Measurements from ENCODE around the gene NUPR1. TPM values are rescaled to one million over a fixed set of nuclear protein-coding genes. Genes with fewer than 3 reads are reported as not detected.
"Not testable (repeated sequence)": the region's sequence is repeated elsewhere in the genome, so short reads cannot be mapped to it uniquely, and the experiment has no call there.

Gene NUPR1
- total RNA-seq, 1 experiment from 2014 or later = 16.6 TPM

DNA sequence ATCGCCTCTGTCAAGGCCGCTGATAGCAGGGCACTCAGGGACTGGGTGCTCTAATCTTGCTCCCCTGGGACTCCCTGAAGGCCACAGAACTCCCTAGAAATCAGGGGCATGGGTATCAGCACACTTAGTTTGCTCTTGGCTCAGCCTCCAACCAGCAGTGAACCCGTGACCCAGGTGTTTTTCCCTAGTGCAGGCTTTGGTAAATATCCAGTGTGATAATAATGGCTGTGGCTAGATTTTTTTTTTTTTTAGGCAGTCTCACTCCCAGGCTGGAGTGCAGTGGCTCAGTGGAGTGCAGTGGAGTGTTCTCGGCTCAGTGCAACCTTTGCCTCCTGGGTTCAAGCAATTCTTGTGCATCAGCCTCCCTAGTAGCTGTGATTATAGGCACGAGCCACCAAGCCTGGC, 10.3 kb downstream of the NUPR1 start:
- Histone ChIP-seq H3K27me3 (replicated peaks; ENCODE audit: control insufficient read depth, insufficient read depth, low read length) (no peaks in the 10 kb centered on the region), H3K4me1 (peaks cover 61% of the 10 kb centered on the region), H3K4me3 (ENCODE audit: low read depth, low read length) (no peak overlapping the region), H3K9me3 (no peaks in the 10 kb centered on the region), H3K36me3 (ENCODE audit: control insufficient read depth, insufficient read depth, low read length) (no peaks in the 10 kb centered on the region)
- no peak for DNase-seq
- Mint-ChIP-seq H3K4me3 (ENCODE audit: unreplicated experiment) (no peak overlapping the region), H3K9me3 (ENCODE audit: unreplicated experiment) (no peaks in the 10 kb centered on the region), H3K4me1 (ENCODE audit: low read depth, unreplicated experiment) (peaks cover 20% of the 10 kb centered on the region), H3K27ac (ENCODE audit: unreplicated experiment) (no peak overlapping the region), H3K27me3 (ENCODE audit: insufficient read depth, unreplicated experiment) (no peaks in the 10 kb centered on the region), H3K36me3 (ENCODE audit: insufficient read depth, unreplicated experiment) (no peaks in the 10 kb centered on the region)
- ChIA-PET CTCF (no interaction called here), POLR2A (no interaction called here)
- intact Hi-C loops (cut with micrococcal nuclease; ENCODE audit: unreplicated experiment) = no loop called here
- no TSS peak for BruUV-seq (replicated peaks)
- no peak for TF ChIP-seq CTCF (IDR thresholded peaks at IDR 0.05; ENCODE audit: insufficient read depth in 1 of 2, low read depth in 1 of 2, low read length in 1 of 2, severe bottlenecking in 1 of 2, unreplicated experiment in 1 of 2)

DNA sequence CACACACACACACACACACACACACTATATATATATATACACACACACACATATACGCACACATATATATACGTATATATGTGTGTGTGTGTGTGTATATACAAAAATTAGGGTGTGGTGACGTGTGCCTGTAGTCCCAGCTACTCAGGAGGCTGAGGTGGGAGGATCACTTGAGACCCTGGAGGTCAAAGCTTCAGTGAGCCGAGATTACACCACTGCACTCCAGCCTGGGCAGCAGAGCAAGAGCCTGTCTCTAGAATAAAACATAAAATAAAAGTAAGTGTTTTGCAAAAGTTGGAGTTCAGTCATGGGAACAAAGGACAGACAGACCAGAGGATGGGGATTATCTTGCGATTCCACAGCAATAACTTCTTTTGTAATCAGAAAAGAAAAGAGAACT, 10.8 kb downstream of the NUPR1 start:
- Histone ChIP-seq H3K4me1 (peaks cover 56% of the 10 kb centered on the region), H3K36me3 (ENCODE audit: control insufficient read depth, insufficient read depth, low read length) (no peaks in the 10 kb centered on the region), H3K4me3 (ENCODE audit: low read depth, low read length) (no peak overlapping the region), H3K9me3 (no peaks in the 10 kb centered on the region), H3K27me3 (replicated peaks; ENCODE audit: control insufficient read depth, insufficient read depth, low read length) (no peaks in the 10 kb centered on the region)
- no TSS peak for BruUV-seq (replicated peaks)
- Mint-ChIP-seq H3K4me1 (ENCODE audit: low read depth, unreplicated experiment) (peaks cover 20% of the 10 kb centered on the region), H3K4me3 (ENCODE audit: unreplicated experiment) (no peak overlapping the region), H3K36me3 (ENCODE audit: insufficient read depth, unreplicated experiment) (no peaks in the 10 kb centered on the region), H3K9me3 (ENCODE audit: unreplicated experiment) (no peaks in the 10 kb centered on the region), H3K27ac (ENCODE audit: unreplicated experiment) (no peak overlapping the region), H3K27me3 (ENCODE audit: insufficient read depth, unreplicated experiment) (no peaks in the 10 kb centered on the region)
- TF ChIP-seq CTCF (IDR thresholded peaks at IDR 0.05; ENCODE audit: insufficient read depth in 1 of 2, low read depth in 1 of 2, low read length in 1 of 2, severe bottlenecking in 1 of 2, unreplicated experiment in 1 of 2) = no peak
- ChIA-PET CTCF (no interaction called here), POLR2A (no interaction called here)
- intact Hi-C loops (cut with micrococcal nuclease; ENCODE audit: unreplicated experiment) = loop anchor here (2.0 kb wide), 1 partner anchor 35 kb away; the partner anchor contains the start of gene CLN3
- DNase-seq = no peak

GRCh38 chr16:28527100-28527785, 11.5 kb downstream of the NUPR1 start:
- CTCF ChIA-PET = not testable (repeated sequence)

More at GRCh38 chr16:28527100-28527785, 11.5 kb downstream of the NUPR1 start:
- BruUV-seq (replicated peaks); H3K27me3 ChIP-seq (replicated peaks; ENCODE audit: control insufficient read depth, insufficient read depth, low read length); H3K9me3 Mint-ChIP-seq (ENCODE audit: unreplicated experiment); DNase-seq; H3K27ac Mint-ChIP-seq (ENCODE audit: unreplicated experiment); H3K36me3 Mint-ChIP-seq (ENCODE audit: insufficient read depth, unreplicated experiment); POLR2A ChIA-PET; H3K4me3 Mint-ChIP-seq (ENCODE audit: unreplicated experiment); H3K9me3 ChIP-seq; H3K27me3 Mint-ChIP-seq (ENCODE audit: insufficient read depth, unreplicated experiment); H3K4me3 ChIP-seq (ENCODE audit: low read depth, low read length); H3K36me3 ChIP-seq (ENCODE audit: control insufficient read depth, insufficient read depth, low read length): not testable (repeated sequence)
- peaks cover 17% of the 10 kb centered on the region for H3K4me1 Mint-ChIP-seq (ENCODE audit: low read depth, unreplicated experiment)
- intact Hi-C loops (cut with micrococcal nuclease; ENCODE audit: unreplicated experiment) = loop anchor here (2.0 kb wide), 1 partner anchor 34 kb away; the partner anchor contains the start of gene CLN3
- H3K4me1 ChIP-seq = peaks cover 49% of the 10 kb centered on the region
